ENCODE measurements around the gene ADAMTSL3. TPM values are rescaled to one million over a fixed set of nuclear protein-coding genes. Genes with fewer than 3 reads are reported as not detected.

Gene ADAMTSL3
- total and polyA plus RNA-seq, 2 donors (not counting 1 experiment from before 2014, with no cell fraction given), result 0.01 TPM; not detected in 1

DNA sequence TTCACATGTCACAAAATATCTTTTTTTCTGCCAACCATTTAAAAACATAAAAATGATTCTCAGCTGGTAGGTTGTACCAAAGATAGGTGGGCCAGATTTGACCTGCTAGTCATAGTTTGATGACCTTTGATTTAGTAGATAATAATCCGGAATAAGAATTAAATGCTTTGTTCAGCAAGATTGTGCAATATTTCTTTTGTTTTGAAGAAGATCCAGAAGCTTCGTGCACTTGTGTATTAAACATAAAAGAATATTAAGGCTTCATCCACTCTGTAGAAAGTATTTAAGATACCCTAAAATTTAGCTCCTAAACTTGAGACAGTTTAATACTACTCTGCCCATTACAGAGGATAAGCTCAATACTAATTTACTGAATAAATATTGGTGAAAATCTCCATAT, 258.4 kb downstream of the ADAMTSL3 start:
- Mint-ChIP-seq H3K27ac (no peak overlapping the region), H3K4me3 (no peak overlapping the region), H3K4me1 (no peaks in the 10 kb centered on the region), H3K9me3 (ENCODE audit: insufficient read depth) (no peaks in the 10 kb centered on the region), H3K27me3 (no peaks in the 10 kb centered on the region)
- ATAC-seq (ENCODE audit: low read depth) (no peak), DNase-seq (no peak)
- no peak overlapping the region for H2AFZ ChIP-seq (ENCODE audit: insufficient read depth, low read depth, low read length, poor library complexity, severe bottlenecking)
- WGBS (ENCODE audit: insufficient coverage), result no CpG with 5 or more reads among the region's 2 CpGs
- H3K27me3 ChIP-seq (replicated peaks in 1 of 4; ENCODE audit: control extremely low read depth in 1 of 4, control insufficient read depth in 3 of 4, insufficient read depth in 4 of 4, low read length in 3 of 4), result no peaks in the 10 kb centered on the region
- no peaks in the 10 kb centered on the region for H3K36me3 ChIP-seq (replicated peaks in 1 of 2; ENCODE audit: control extremely low read depth in 1 of 2, control insufficient read depth in 1 of 2, extremely low read depth in 1 of 2, insufficient read depth in 2 of 2, low read length in 1 of 2)
- H3K4me1 ChIP-seq (ENCODE audit: control insufficient read depth in 2 of 2, insufficient read depth in 2 of 2, low read length in 2 of 2), result no peaks in the 10 kb centered on the region
- no peak for TF ChIP-seq EZH2 (IDR thresholded peaks at IDR 0.05; ENCODE audit: borderline replicate concordance, insufficient read depth, low read depth, low read length, poor library complexity, severe bottlenecking)
- TF ChIP-seq, protein P1, sequence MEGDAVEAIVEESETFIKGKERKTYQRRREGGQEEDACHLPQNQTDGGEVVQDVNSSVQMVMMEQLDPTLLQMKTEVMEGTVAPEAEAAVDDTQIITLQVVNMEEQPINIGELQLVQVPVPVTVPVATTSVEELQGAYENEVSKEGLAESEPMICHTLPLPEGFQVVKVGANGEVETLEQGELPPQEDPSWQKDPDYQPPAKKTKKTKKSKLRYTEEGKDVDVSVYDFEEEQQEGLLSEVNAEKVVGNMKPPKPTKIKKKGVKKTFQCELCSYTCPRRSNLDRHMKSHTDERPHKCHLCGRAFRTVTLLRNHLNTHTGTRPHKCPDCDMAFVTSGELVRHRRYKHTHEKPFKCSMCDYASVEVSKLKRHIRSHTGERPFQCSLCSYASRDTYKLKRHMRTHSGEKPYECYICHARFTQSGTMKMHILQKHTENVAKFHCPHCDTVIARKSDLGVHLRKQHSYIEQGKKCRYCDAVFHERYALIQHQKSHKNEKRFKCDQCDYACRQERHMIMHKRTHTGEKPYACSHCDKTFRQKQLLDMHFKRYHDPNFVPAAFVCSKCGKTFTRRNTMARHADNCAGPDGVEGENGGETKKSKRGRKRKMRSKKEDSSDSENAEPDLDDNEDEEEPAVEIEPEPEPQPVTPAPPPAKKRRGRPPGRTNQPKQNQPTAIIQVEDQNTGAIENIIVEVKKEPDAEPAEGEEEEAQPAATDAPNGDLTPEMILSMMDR (IDR thresholded peaks at IDR 0.05), result no peak
- H4K20me1 ChIP-seq (ENCODE audit: control insufficient read depth, insufficient read depth, low read length, poor library complexity, severe bottlenecking), result no peaks in the 10 kb centered on the region
- intact Hi-C loops (cut with micrococcal nuclease), result no loop called here
- peaks cover 0 to 2% (median 0%) of the 10 kb centered on the region in 3 donors for H3K9me3 ChIP-seq (ENCODE audit: control extremely low read depth in 1 of 3, control insufficient read depth in 2 of 3, insufficient read depth in 1 of 3, low read length in 2 of 3)
- POLR2A ChIA-PET, result no interaction called here
- no peak overlapping the region for H3K27ac ChIP-seq (ENCODE audit: low read length in 2 of 2)
- no peaks in the 10 kb centered on the region for H3K79me2 ChIP-seq (ENCODE audit: control insufficient read depth, insufficient read depth, low read length)
- no peak overlapping the region for H3K9ac ChIP-seq (ENCODE audit: low read length)
- CTCF ChIA-PET, result no interaction called here
- H3K4me2 ChIP-seq (replicated peaks; ENCODE audit: low read depth, low read length, poor library complexity, severe bottlenecking), result no peak overlapping the region
- H3K4me3 ChIP-seq (ENCODE audit: control extremely low read depth in 1 of 5, extremely low read depth in 1 of 5, insufficient read depth in 1 of 5, low read depth in 2 of 5, low read length in 4 of 5), result no peak overlapping the region

DNA sequence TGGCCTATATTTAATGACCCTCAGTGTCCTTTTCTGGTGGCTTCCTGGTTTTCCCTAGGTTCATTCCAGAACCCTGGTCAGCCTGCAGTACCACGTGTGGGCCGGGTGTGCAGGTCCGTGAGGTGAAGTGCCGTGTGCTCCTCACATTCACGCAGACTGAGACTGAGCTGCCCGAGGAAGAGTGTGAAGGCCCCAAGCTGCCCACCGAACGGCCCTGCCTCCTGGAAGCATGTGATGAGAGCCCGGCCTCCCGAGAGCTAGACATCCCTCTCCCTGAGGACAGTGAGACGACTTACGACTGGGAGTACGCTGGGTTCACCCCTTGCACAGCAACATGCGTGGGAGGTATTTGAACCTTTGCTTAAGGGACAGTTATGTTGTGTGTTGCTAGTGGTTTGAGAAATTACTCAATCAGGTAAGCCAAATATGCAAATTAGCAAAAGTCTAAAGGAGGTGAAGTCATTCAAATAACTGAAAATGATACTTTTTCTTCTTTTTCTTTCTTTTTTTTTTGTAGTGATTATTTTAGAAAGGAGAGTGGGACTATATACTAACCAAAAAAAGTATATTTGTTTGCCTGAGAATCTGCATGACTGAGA, 259.2 kb downstream of the ADAMTSL3 start:
- Mint-ChIP-seq H3K27ac (no peak overlapping the region), H3K27me3 (no peaks in the 10 kb centered on the region), H3K4me1 (no peaks in the 10 kb centered on the region), H3K9me3 (ENCODE audit: insufficient read depth) (no peaks in the 10 kb centered on the region), H3K4me3 (no peak overlapping the region)
- WGBS (ENCODE audit: insufficient coverage), result 79% methylated on average over 11 of the region's 14 CpGs
- peaks cover 0 to 2% (median 0%) of the 10 kb centered on the region in 3 donors for H3K9me3 ChIP-seq (ENCODE audit: control extremely low read depth in 1 of 3, control insufficient read depth in 2 of 3, insufficient read depth in 1 of 3, low read length in 2 of 3)
- H3K79me2 ChIP-seq (ENCODE audit: control insufficient read depth, insufficient read depth, low read length), result no peaks in the 10 kb centered on the region
- no peaks in the 10 kb centered on the region for H4K20me1 ChIP-seq (ENCODE audit: control insufficient read depth, insufficient read depth, low read length, poor library complexity, severe bottlenecking)
- no peaks in the 10 kb centered on the region for H3K36me3 ChIP-seq (replicated peaks in 1 of 2; ENCODE audit: control extremely low read depth in 1 of 2, control insufficient read depth in 1 of 2, extremely low read depth in 1 of 2, insufficient read depth in 2 of 2, low read length in 1 of 2)
- no peaks in the 10 kb centered on the region for H3K4me1 ChIP-seq (ENCODE audit: control insufficient read depth in 2 of 2, insufficient read depth in 2 of 2, low read length in 2 of 2)
- no peak overlapping the region for H3K4me2 ChIP-seq (replicated peaks; ENCODE audit: low read depth, low read length, poor library complexity, severe bottlenecking)
- ChIA-PET CTCF (no interaction called here), POLR2A (no interaction called here)
- ATAC-seq (ENCODE audit: low read depth), result no peak
- H3K9ac ChIP-seq (ENCODE audit: low read length), result no peak overlapping the region
- no peak overlapping the region for H3K27ac ChIP-seq (ENCODE audit: low read length in 2 of 2)
- no peak overlapping the region for H2AFZ ChIP-seq (ENCODE audit: insufficient read depth, low read depth, low read length, poor library complexity, severe bottlenecking)
- no peak for DNase-seq
- no peak overlapping the region for H3K4me3 ChIP-seq (ENCODE audit: control extremely low read depth in 1 of 5, extremely low read depth in 1 of 5, insufficient read depth in 1 of 5, low read depth in 2 of 5, low read length in 4 of 5)
- intact Hi-C loops (cut with micrococcal nuclease), result no loop called here
- TF ChIP-seq EZH2 (IDR thresholded peaks at IDR 0.05; ENCODE audit: borderline replicate concordance, insufficient read depth, low read depth, low read length, poor library complexity, severe bottlenecking), result no peak
- TF ChIP-seq, protein P1 (IDR thresholded peaks at IDR 0.05), result no peak
- H3K27me3 ChIP-seq (replicated peaks in 1 of 4; ENCODE audit: control extremely low read depth in 1 of 4, control insufficient read depth in 3 of 4, insufficient read depth in 4 of 4, low read length in 3 of 4), result no peaks in the 10 kb centered on the region
